ENCODE data around the gene ACP6. TPM values are rescaled to one million over a fixed set of nuclear protein-coding genes. Genes with fewer than 3 reads are reported as not detected.

The ACP6 gene
- 25.2 and 25.7 TPM in 2 replicates for total RNA-seq (2013; cell fraction: nucleolus; rRNA removed)
- 5.8 and 8.0 TPM in 2 replicates for total RNA-seq (2014; rRNA removed)
- total RNA-seq (2014; rRNA removed; fragmentation: Illumina TruSeq; extraction: Trizol), result 6.9 and 7.0 TPM in 2 replicates
- 15.5 and 17.8 TPM in 2 replicates for total RNA-seq (2021)
- 6.5 TPM for polyA plus RNA-seq (2011; ENCODE audit: low read depth)
- polyA plus RNA-seq (2011; rRNA removed), result 6.9 and 7.2 TPM in 2 replicates
- 4.7 and 6.0 TPM in 2 replicates for polyA plus RNA-seq (2011; cell fraction: cytosol; rRNA removed)
- 12.1 and 23.2 TPM in 2 replicates for polyA plus RNA-seq (2011; cell fraction: nucleus; rRNA removed)
- polyA plus RNA-seq (2012), result 9.5 and 14.7 TPM in 2 replicates
- polyA plus RNA-seq (2014; fragmentation: Illumina TruSeq; extraction: Trizol), result 7.1 and 11.9 TPM in 2 replicates
- 1 to 10 TPM; 3.1 to 7.5 TPM for polyA plus RNA-seq (2014; fragmentation: Nextera tagmentation; extraction: Ambion mirVana)
- polyA plus RNA-seq (2014; rRNA removed), result 11.3 and 13.6 TPM in 2 replicates
- polyA plus RNA-seq (2016; fragmentation: Nextera tagmentation; extraction: Ambion mirVana), result 10 to 100 TPM; 17.6 to 19.7 TPM
- 2.9 and 3.8 TPM in 2 replicates for polyA minus RNA-seq (2011; rRNA and poly(A)+ RNA removed)
- polyA minus RNA-seq (2011; cell fraction: cytosol; rRNA and poly(A)+ RNA removed), result 3.0 and 3.6 TPM in 2 replicates
- polyA minus RNA-seq (2011; cell fraction: nucleus; rRNA and poly(A)+ RNA removed), result 5.0 and 5.2 TPM in 2 replicates
- percentile 57 among the genes with signal in this experiment for Bru-seq, nascent RNA
- BruChase-seq, experiment 1, labeled RNA remaining after a 6-hour chase, result percentile 52 among the genes with signal in this experiment
- percentile 54 among the genes with signal in this experiment for BruChase-seq, experiment 2, labeled RNA remaining after a 2-hour chase
- long read RNA-seq, experiment 1, full-length matches to known transcripts, result 3 of 3 reads
- long read RNA-seq, experiment 1, partial matches to known transcripts, result 0 of 3 reads
- long read RNA-seq, experiment 1, other reads (novel, unspliced or antisense), result 0 of 3 reads
- long read RNA-seq, experiment 2, full-length matches to known transcripts, result 8 of 11 reads
- long read RNA-seq, experiment 2, partial matches to known transcripts, result 0 of 11 reads
- long read RNA-seq, experiment 2, other reads (novel, unspliced or antisense), result 3 of 11 reads

DNA sequence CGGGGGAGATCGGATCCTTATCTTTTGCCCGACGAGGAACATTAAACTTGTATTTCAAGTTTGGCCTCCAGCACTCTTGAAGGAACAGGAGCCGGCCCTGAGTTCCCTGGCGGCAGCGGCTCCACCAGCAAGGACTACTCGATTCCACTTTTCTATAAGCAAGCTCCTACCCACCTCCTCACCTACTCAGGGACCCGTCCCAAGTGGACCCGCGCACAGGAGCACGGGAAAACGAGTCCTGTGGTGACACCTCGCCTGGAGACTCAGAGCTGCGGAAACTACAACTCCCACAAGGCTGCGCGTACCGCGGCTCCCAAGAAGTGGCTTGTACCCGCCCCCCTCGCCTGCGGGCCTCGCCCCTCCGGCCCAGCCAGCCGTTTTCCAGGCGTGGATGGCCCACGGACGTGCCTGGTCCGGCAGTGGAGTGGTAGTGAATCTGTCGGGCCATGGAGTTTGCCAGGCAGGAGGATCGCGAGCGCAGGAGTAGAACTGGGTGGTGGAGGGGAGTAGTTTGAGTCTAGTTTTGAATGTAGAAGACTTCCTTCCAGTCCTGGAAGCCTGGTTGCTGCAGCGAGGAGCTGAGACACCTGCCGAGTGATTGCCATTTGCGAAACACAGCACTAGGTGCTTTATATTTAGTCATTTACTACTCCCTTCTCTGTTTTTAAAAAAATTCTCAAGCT, at the start of gene ACP6:
TSS of gene ACP6 (minus strand) at position 206 of the 683 bp plus-strand sequence. CDS start 476 bp downstream, outside the sequence.
- in situ Hi-C loops (cut with MboI) (no loop called here), intact Hi-C loops (cut with micrococcal nuclease; ENCODE audit: unreplicated experiment) (no loop called here)
- SMC1A ChIA-PET (ENCODE audit: uncharacterized antibody, unreplicated experiment), result interaction anchor here (0.6 kb wide), 1 partner anchor 158 kb away, joined by 4 read pairs; no protein-coding TSS in a partner anchor
- CTCF ChIA-PET, result interaction anchor here (0.6 to 1.3 kb wide), 8 partner anchors 8 to 397 kb away, joined by 3 to 7 read pairs (median 3); no protein-coding TSS in a partner anchor
- FAIRE-seq (peak; percentile 97), ATAC-seq (peak; percentile 98), DNase-seq (ENCODE audit: low read depth, low spot score) (peak; percentile 72)
- no peaks in the 10 kb centered on the region for H3K9me3 ChIP-seq (replicated peaks; ENCODE audit: control insufficient read depth, insufficient read depth, low read length)
- WGBS (ENCODE audit: insufficient coverage, insufficient replicate concordance, low lambda C conversion rate, missing lambda C conversion rate), result 2% methylated on average over 36 of the region's 36 CpGs
- H2AFZ ChIP-seq (ENCODE audit: control insufficient read depth, low read depth, low read length), result peak within 1 kb of the TSS; percentile 96
- RAD21 ChIA-PET (ENCODE audit: unreplicated experiment), result no interaction called here
- no TSS peak for BruUV-seq (replicated peaks)
- H3K9ac ChIP-seq (ENCODE audit: control insufficient read depth, insufficient read depth, low read length), result peak within 1 kb of the TSS; percentile 79
- H3K36me3 ChIP-seq (ENCODE audit: control insufficient read depth in 2 of 2, insufficient read depth in 2 of 2, low read length in 1 of 2), result no peaks in the 10 kb centered on the region
- H3K27me3 ChIP-seq (replicated peaks in 1 of 2; ENCODE audit: control insufficient read depth in 2 of 2, insufficient read depth in 2 of 2, low read length in 1 of 2), result no peaks in the 10 kb centered on the region
- H3K4me2 ChIP-seq (ENCODE audit: control insufficient read depth, insufficient read depth), result peak within 1 kb of the TSS; percentile 82
- H3K27ac ChIP-seq (ENCODE audit: control insufficient read depth, insufficient read depth), result peak within 1 kb of the TSS; percentile 37; the same call in 1 of the 2 replicates
- no peaks in the 10 kb centered on the region for H4K20me1 ChIP-seq (ENCODE audit: control insufficient read depth, insufficient read depth)
- POLR2A ChIA-PET, result interaction anchor here (0.6 to 1.5 kb wide), 2 partner anchors 10 to 64 kb away, joined by 3 read pairs; no protein-coding TSS in a partner anchor
- H3K4me1 ChIP-seq (ENCODE audit: control insufficient read depth, insufficient read depth, low read length), result no peaks in the 10 kb centered on the region
- no peaks in the 10 kb centered on the region; the same call in 1 of the 2 replicates for H3K79me2 ChIP-seq (ENCODE audit: control insufficient read depth, insufficient read depth, low read length)
- peak within 1 kb of the TSS; percentile 93 for H3K4me3 ChIP-seq
- TF ChIP-seq KLF5 (IDR thresholded peaks at IDR 0.05; ENCODE audit: partially characterized antibody) (peak; percentile 93), PAX8 (IDR thresholded peaks at IDR 0.05) (no peak), IKZF2 (IDR thresholded peaks at IDR 0.05) (peak; percentile 26 to 62; a peak in 3 of 4 replicates), SMAD1 (IDR thresholded peaks at IDR 0.05; ENCODE audit: low read depth, partially characterized antibody) (no peak), EED (IDR thresholded peaks at IDR 0.05; ENCODE audit: low read depth) (no peak), CHD1 (IDR thresholded peaks at IDR 0.05; ENCODE audit: low read depth, low read length) (no peak; the same call in 1 of the 2 replicates), MTA2 (IDR thresholded peaks at IDR 0.05; ENCODE audit: low read depth) (no peak), CREB1 (IDR thresholded peaks at IDR 0.05; ENCODE audit: low read depth) (0 out of 2 replicates have a peak, but pooled peaks have one; percentile 57), ASH2L (IDR thresholded peaks at IDR 0.05; ENCODE audit: borderline replicate concordance, low read depth) (no peak), CHD4 (IDR thresholded peaks at IDR 0.05) (no peak), ATF7 (IDR thresholded peaks at IDR 0.05; ENCODE audit: low read depth) (peak; percentile 92), SP1 (IDR thresholded peaks at IDR 0.05; ENCODE audit: low read depth, low read length) (no peak), FOXK2 (IDR thresholded peaks at IDR 0.05) (peak; percentile 90), TARDBP (IDR thresholded peaks at IDR 0.05; ENCODE audit: borderline replicate concordance) (peak; percentile 82), BACH1 (IDR thresholded peaks at IDR 0.05; ENCODE audit: borderline replicate concordance) (no peak), HDAC2 (IDR thresholded peaks at IDR 0.05) (no peak)
- TF ChIP-seq, protein P1, sequence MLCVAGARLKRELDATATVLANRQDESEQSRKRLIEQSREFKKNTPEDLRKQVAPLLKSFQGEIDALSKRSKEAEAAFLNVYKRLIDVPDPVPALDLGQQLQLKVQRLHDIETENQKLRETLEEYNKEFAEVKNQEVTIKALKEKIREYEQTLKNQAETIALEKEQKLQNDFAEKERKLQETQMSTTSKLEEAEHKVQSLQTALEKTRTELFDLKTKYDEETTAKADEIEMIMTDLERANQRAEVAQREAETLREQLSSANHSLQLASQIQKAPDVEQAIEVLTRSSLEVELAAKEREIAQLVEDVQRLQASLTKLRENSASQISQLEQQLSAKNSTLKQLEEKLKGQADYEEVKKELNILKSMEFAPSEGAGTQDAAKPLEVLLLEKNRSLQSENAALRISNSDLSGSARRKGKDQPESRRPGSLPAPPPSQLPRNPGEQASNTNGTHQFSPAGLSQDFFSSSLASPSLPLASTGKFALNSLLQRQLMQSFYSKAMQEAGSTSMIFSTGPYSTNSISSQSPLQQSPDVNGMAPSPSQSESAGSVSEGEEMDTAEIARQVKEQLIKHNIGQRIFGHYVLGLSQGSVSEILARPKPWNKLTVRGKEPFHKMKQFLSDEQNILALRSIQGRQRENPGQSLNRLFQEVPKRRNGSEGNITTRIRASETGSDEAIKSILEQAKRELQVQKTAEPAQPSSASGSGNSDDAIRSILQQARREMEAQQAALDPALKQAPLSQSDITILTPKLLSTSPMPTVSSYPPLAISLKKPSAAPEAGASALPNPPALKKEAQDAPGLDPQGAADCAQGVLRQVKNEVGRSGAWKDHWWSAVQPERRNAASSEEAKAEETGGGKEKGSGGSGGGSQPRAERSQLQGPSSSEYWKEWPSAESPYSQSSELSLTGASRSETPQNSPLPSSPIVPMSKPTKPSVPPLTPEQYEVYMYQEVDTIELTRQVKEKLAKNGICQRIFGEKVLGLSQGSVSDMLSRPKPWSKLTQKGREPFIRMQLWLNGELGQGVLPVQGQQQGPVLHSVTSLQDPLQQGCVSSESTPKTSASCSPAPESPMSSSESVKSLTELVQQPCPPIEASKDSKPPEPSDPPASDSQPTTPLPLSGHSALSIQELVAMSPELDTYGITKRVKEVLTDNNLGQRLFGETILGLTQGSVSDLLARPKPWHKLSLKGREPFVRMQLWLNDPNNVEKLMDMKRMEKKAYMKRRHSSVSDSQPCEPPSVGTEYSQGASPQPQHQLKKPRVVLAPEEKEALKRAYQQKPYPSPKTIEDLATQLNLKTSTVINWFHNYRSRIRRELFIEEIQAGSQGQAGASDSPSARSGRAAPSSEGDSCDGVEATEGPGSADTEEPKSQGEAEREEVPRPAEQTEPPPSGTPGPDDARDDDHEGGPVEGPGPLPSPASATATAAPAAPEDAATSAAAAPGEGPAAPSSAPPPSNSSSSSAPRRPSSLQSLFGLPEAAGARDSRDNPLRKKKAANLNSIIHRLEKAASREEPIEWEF (IDR thresholded peaks at IDR 0.05; ENCODE audit: insufficient replicate concordance, low read depth, low read length), result no peak
